Occipital lobe (tissue), 2 donors: ENCODE results near the gene C10orf62. TPM values are rescaled to one million over a fixed set of nuclear protein-coding genes. Genes with fewer than 3 reads are reported as not detected.
A peak's percentile ranks its signal among the peaks of the same experiment; 100 is the strongest.
"Not testable (repeated sequence)": the region's sequence is repeated elsewhere in the genome, so short reads cannot be mapped to it uniquely, and the experiment has no call there.

Experiments used
- DNase-seq: peaks from one replicate; lab custom pipeline; 2025; lab: John Stamatoyannopoulos, UW
- total RNA-seq: library from RNA; depleted of rRNA; stranded (reverse); fragments of >200 nt; gene quantifications from one replicate; pipeline ENCODE4 v1.2.3, GENCODE V29; 2014

The C10orf62 gene
- total RNA-seq, 1 donor from 2014 or later: not detected

- DNase-seq: no peak
These were observed 24.7 kb upstream of the C10orf62 start for GRCh38 chr10:97564776-97565175.

- DNase-seq: no peak
These were observed 23.1 kb upstream of the C10orf62 start for GRCh38 chr10:97566336-97566996.

- DNase-seq: no peak
These were observed 21.6 kb upstream of the C10orf62 start for GRCh38 chr10:97567891-97568290.

- no peak for DNase-seq
These were observed 19.3 kb upstream of the C10orf62 start for GRCh38 chr10:97570146-97570788.

- no peak for DNase-seq
These were observed 18.6 kb upstream of the C10orf62 start for GRCh38 chr10:97570789-97571471.

- DNase-seq: no peak
These were observed 17.9 kb upstream of the C10orf62 start for GRCh38 chr10:97571622-97572021.

- peak; percentile 19 for DNase-seq
These were observed 17.1 kb upstream of the C10orf62 start, which contains the start of gene ANKRD2 for GRCh38 chr10:97572214-97572989. ANKRD2 (plus strand) TSS chr10:97572779; CDS start chr10:97572789, 10 bp downstream.

GRCh38 chr10:97573021-97573420, 16.5 kb upstream of the C10orf62 start:
- DNase-seq: no peak

GRCh38 chr10:97573672-97574071, 15.8 kb upstream of the C10orf62 start:
- DNase-seq: no peak

- DNase-seq: no peak
These were observed 15.0 kb upstream of the C10orf62 start for GRCh38 chr10:97574374-97575126.

- no peak for DNase-seq
These were observed 14.3 kb upstream of the C10orf62 start for GRCh38 chr10:97575127-97575668.

- not testable (repeated sequence) for DNase-seq
These were observed 13.0 kb upstream of the C10orf62 start for GRCh38 chr10:97576487-97576886.

GRCh38 chr10:97577701-97578100, 11.8 kb upstream of the C10orf62 start:
- DNase-seq: no peak

- no peak for DNase-seq
These were observed 11.2 kb upstream of the C10orf62 start for GRCh38 chr10:97578171-97578844.

GRCh38 chr10:97580421-97581367, 8.8 kb upstream of the C10orf62 start:
- no peak for DNase-seq

GRCh38 chr10:97582169-97582568, 7.4 kb upstream of the C10orf62 start:
- DNase-seq: no peak

GRCh38 chr10:97583476-97583875, 6.0 kb upstream of the C10orf62 start:
- no peak for DNase-seq

- DNase-seq: peak; percentile 82
These were observed 5.3 kb upstream of the C10orf62 start, which contains the start of gene HOGA1 for GRCh38 chr10:97584060-97584797. HOGA1 (plus strand) TSS chr10:97584389; CDS start chr10:97584704, 315 bp downstream.
